ENCODE data around the gene UNC5B. TPM values are rescaled to one million over a fixed set of nuclear protein-coding genes. Genes with fewer than 3 reads are reported as not detected.

UNC5B gene
- total RNA-seq (10 to 100 TPM; 10.7 to 43.9 TPM), polyA plus RNA-seq (ENCODE audit: insufficient read length in 2 of 2) (10 to 100 TPM; 23.3 to 23.8 TPM)
- long read RNA-seq, donor 1, full-length matches to known transcripts: 3 of 3 reads
- long read RNA-seq, donor 1, partial matches to known transcripts: 0 of 3 reads
- long read RNA-seq, donor 1, other reads (novel, unspliced or antisense): 0 of 3 reads
- long read RNA-seq, donor 2, full-length matches to known transcripts: 2 of 2 reads
- long read RNA-seq, donor 2, partial matches to known transcripts: 0 of 2 reads
- long read RNA-seq, donor 2, other reads (novel, unspliced or antisense): 0 of 2 reads
- long read RNA-seq, donor 3, full-length matches to known transcripts: 1 of 6 reads
- long read RNA-seq, donor 3, partial matches to known transcripts: 5 of 6 reads
- long read RNA-seq, donor 3, other reads (novel, unspliced or antisense): 0 of 6 reads
- long read RNA-seq, donor 4, full-length matches to known transcripts: 2 of 2 reads
- long read RNA-seq, donor 4, partial matches to known transcripts: 0 of 2 reads
- long read RNA-seq, donor 4, other reads (novel, unspliced or antisense): 0 of 2 reads

GRCh38 chr10:71212318-71213126 lies at the start of gene UNC5B:
UNC5B (plus strand) TSS chr10:71212570; CDS start chr10:71212986, 416 bp downstream.
- under 1% methylated on average over 109 of the region's 109 CpGs for WGBS (ENCODE audit: insufficient coverage)
- Histone ChIP-seq H3K27ac (ENCODE audit: low read depth, low read length) (peak within 1 kb of the TSS; percentile 57), H3K4me1 (ENCODE audit: control insufficient read depth, insufficient read depth, low read length) (peaks cover 57% of the 10 kb centered on the region), H3K9me3 (ENCODE audit: control insufficient read depth, insufficient read depth, low read length) (no peaks in the 10 kb centered on the region), H3K4me3 (ENCODE audit: low read depth, low read length) (peak within 1 kb of the TSS; percentile 53), H3K27me3 (ENCODE audit: control insufficient read depth, insufficient read depth, low read length) (peaks cover 68% of the 10 kb centered on the region), H3K36me3 (ENCODE audit: control insufficient read depth, insufficient read depth, low read length) (no peaks in the 10 kb centered on the region)
- peak; percentile 80 to 98 (median 90) for DNase-seq (ENCODE audit: low read depth in 4 of 6, low spot score in 6 of 6)

GRCh38 chr10:71173466-71173865 lies 38.9 kb upstream of the UNC5B start:
- H3K27ac ChIP-seq (ENCODE audit: low read depth, low read length): no peak overlapping the region
- no peaks in the 10 kb centered on the region for H3K4me1 ChIP-seq (ENCODE audit: control insufficient read depth, insufficient read depth, low read length)
- no peak for DNase-seq (ENCODE audit: low read depth in 4 of 6, low spot score in 6 of 6)
- H3K4me3 ChIP-seq (ENCODE audit: low read depth, low read length): no peak overlapping the region
- no peaks in the 10 kb centered on the region for H3K27me3 ChIP-seq (ENCODE audit: control insufficient read depth, insufficient read depth, low read length)
- H3K36me3 ChIP-seq (ENCODE audit: control insufficient read depth, insufficient read depth, low read length): no peaks in the 10 kb centered on the region
- no peaks in the 10 kb centered on the region for H3K9me3 ChIP-seq (ENCODE audit: control insufficient read depth, insufficient read depth, low read length)

- H3K4me3 ChIP-seq (ENCODE audit: low read depth, low read length): no peak overlapping the region
- H3K36me3 ChIP-seq (ENCODE audit: control insufficient read depth, insufficient read depth, low read length): no peaks in the 10 kb centered on the region
- no peaks in the 10 kb centered on the region for H3K27me3 ChIP-seq (ENCODE audit: control insufficient read depth, insufficient read depth, low read length)
- 70% methylated on average over 2 of the region's 2 CpGs for WGBS (ENCODE audit: insufficient coverage)
- DNase-seq (ENCODE audit: low read depth in 4 of 6, low spot score in 6 of 6): no peak
- H3K27ac ChIP-seq (ENCODE audit: low read depth, low read length): no peak overlapping the region
- H3K9me3 ChIP-seq (ENCODE audit: control insufficient read depth, insufficient read depth, low read length): no peaks in the 10 kb centered on the region
- no peaks in the 10 kb centered on the region for H3K4me1 ChIP-seq (ENCODE audit: control insufficient read depth, insufficient read depth, low read length)
Observed at GRCh38 chr10:71176661-71177060, 35.7 kb upstream of the UNC5B start.

GRCh38 chr10:71177651-71178199 lies 34.6 kb upstream of the UNC5B start:
- no peaks in the 10 kb centered on the region for H3K27me3 ChIP-seq (ENCODE audit: control insufficient read depth, insufficient read depth, low read length)
- no peaks in the 10 kb centered on the region for H3K4me1 ChIP-seq (ENCODE audit: control insufficient read depth, insufficient read depth, low read length)
- H3K27ac ChIP-seq (ENCODE audit: low read depth, low read length): no peak overlapping the region
- no peak for DNase-seq (ENCODE audit: low read depth in 4 of 6, low spot score in 6 of 6)
- no peak overlapping the region for H3K4me3 ChIP-seq (ENCODE audit: low read depth, low read length)
- no peaks in the 10 kb centered on the region for H3K9me3 ChIP-seq (ENCODE audit: control insufficient read depth, insufficient read depth, low read length)
- no peaks in the 10 kb centered on the region for H3K36me3 ChIP-seq (ENCODE audit: control insufficient read depth, insufficient read depth, low read length)
- 83% methylated on average over 1 of the region's 4 CpGs for WGBS (ENCODE audit: insufficient coverage)

GRCh38 chr10:71178880-71179279 lies 33.5 kb upstream of the UNC5B start:
- Histone ChIP-seq H3K36me3 (ENCODE audit: control insufficient read depth, insufficient read depth, low read length) (no peaks in the 10 kb centered on the region), H3K4me1 (ENCODE audit: control insufficient read depth, insufficient read depth, low read length) (no peaks in the 10 kb centered on the region), H3K27me3 (ENCODE audit: control insufficient read depth, insufficient read depth, low read length) (no peaks in the 10 kb centered on the region), H3K9me3 (ENCODE audit: control insufficient read depth, insufficient read depth, low read length) (no peaks in the 10 kb centered on the region), H3K4me3 (ENCODE audit: low read depth, low read length) (no peak overlapping the region), H3K27ac (ENCODE audit: low read depth, low read length) (no peak overlapping the region)
- WGBS (ENCODE audit: insufficient coverage): 79% methylated on average over 3 of the region's 3 CpGs
- DNase-seq (ENCODE audit: low read depth in 4 of 6, low spot score in 6 of 6): no peak

- H3K27me3 ChIP-seq (ENCODE audit: control insufficient read depth, insufficient read depth, low read length): no peaks in the 10 kb centered on the region
- no peaks in the 10 kb centered on the region for H3K36me3 ChIP-seq (ENCODE audit: control insufficient read depth, insufficient read depth, low read length)
- DNase-seq (ENCODE audit: low read depth in 4 of 6, low spot score in 6 of 6): no peak
- no peak overlapping the region for H3K27ac ChIP-seq (ENCODE audit: low read depth, low read length)
- no peak overlapping the region for H3K4me3 ChIP-seq (ENCODE audit: low read depth, low read length)
- 100% methylated on average over 3 of the region's 3 CpGs for WGBS (ENCODE audit: insufficient coverage)
- no peaks in the 10 kb centered on the region for H3K4me1 ChIP-seq (ENCODE audit: control insufficient read depth, insufficient read depth, low read length)
- no peaks in the 10 kb centered on the region for H3K9me3 ChIP-seq (ENCODE audit: control insufficient read depth, insufficient read depth, low read length)
Observed at GRCh38 chr10:71179382-71179781, 33.0 kb upstream of the UNC5B start.

- Histone ChIP-seq H3K36me3 (ENCODE audit: control insufficient read depth, insufficient read depth, low read length) (no peaks in the 10 kb centered on the region), H3K27ac (ENCODE audit: low read depth, low read length) (no peak overlapping the region), H3K4me3 (ENCODE audit: low read depth, low read length) (no peak overlapping the region), H3K27me3 (ENCODE audit: control insufficient read depth, insufficient read depth, low read length) (no peaks in the 10 kb centered on the region), H3K4me1 (ENCODE audit: control insufficient read depth, insufficient read depth, low read length) (peaks cover 3% of the 10 kb centered on the region), H3K9me3 (ENCODE audit: control insufficient read depth, insufficient read depth, low read length) (no peaks in the 10 kb centered on the region)
- 86% methylated on average over 6 of the region's 6 CpGs for WGBS (ENCODE audit: insufficient coverage)
- DNase-seq (ENCODE audit: low read depth in 4 of 6, low spot score in 6 of 6): no peak
Observed at GRCh38 chr10:71184421-71184820, 27.9 kb upstream of the UNC5B start.

- Histone ChIP-seq H3K27ac (ENCODE audit: low read depth, low read length) (no peak overlapping the region), H3K36me3 (ENCODE audit: control insufficient read depth, insufficient read depth, low read length) (no peaks in the 10 kb centered on the region), H3K9me3 (ENCODE audit: control insufficient read depth, insufficient read depth, low read length) (no peaks in the 10 kb centered on the region), H3K4me3 (ENCODE audit: low read depth, low read length) (no peak overlapping the region), H3K27me3 (ENCODE audit: control insufficient read depth, insufficient read depth, low read length) (no peaks in the 10 kb centered on the region), H3K4me1 (ENCODE audit: control insufficient read depth, insufficient read depth, low read length) (peaks cover 3% of the 10 kb centered on the region)
- 83% methylated on average over 3 of the region's 4 CpGs for WGBS (ENCODE audit: insufficient coverage)
- DNase-seq (ENCODE audit: low read depth in 4 of 6, low spot score in 6 of 6): no peak
Observed at GRCh38 chr10:71185209-71185608, 27.2 kb upstream of the UNC5B start.

GRCh38 chr10:71187197-71187596 lies 25.2 kb upstream of the UNC5B start:
- Histone ChIP-seq H3K27me3 (ENCODE audit: control insufficient read depth, insufficient read depth, low read length) (no peaks in the 10 kb centered on the region), H3K4me1 (ENCODE audit: control insufficient read depth, insufficient read depth, low read length) (peaks cover 12% of the 10 kb centered on the region), H3K4me3 (ENCODE audit: low read depth, low read length) (no peak overlapping the region), H3K27ac (ENCODE audit: low read depth, low read length) (no peak overlapping the region), H3K36me3 (ENCODE audit: control insufficient read depth, insufficient read depth, low read length) (no peaks in the 10 kb centered on the region), H3K9me3 (ENCODE audit: control insufficient read depth, insufficient read depth, low read length) (no peaks in the 10 kb centered on the region)
- DNase-seq (ENCODE audit: low read depth in 4 of 6, low spot score in 6 of 6): no peak
- 94% methylated on average over 10 of the region's 11 CpGs for WGBS (ENCODE audit: insufficient coverage)

Data from spinal cord (tissue), 10 donors.